Measurements from ENCODE around the gene SLC2A5.
"Not testable (repeated sequence)": the region's sequence is repeated elsewhere in the genome, so short reads cannot be mapped to it uniquely, and the experiment has no call there.

The SLC2A5 gene

DNA sequence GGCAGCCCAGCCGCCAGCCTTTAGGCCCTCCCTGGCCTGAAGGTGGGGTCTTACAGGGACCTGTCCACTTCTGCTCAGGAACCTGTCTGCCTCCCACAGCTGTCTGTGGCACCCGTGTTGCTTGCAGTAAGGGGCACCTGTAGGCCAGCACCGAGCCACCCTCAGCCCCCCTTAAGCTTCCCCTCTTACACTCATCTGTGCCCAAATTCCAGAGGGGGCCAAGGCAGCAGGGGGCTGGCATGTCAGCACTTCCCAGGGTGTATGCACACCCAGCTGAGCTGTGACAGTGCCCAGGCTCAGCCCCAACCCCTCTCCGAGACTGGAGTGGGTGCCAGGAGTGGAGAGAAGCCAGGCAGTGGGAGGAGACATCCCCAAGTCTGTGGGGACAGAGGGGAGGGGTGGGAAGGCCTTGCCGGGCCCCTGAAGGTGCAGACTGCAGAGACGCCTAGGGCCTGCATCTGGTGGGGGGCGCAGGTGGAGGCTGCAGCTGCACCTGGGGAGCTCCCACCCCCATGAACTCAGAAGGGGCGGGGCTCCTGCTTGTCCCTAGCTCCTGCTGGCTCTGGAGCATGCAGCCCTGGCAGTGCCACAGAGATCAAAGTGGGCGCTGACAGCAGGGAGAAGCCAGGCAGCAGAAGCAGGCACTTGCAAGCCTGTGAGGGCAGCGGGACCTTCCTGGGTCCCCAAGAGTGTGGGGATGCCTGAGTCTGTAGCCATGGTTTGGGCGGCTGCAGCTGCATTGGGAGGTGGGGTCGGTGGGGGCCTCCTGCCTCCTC lies 37.8 kb downstream of the SLC2A5 start:
- DNase-seq = no peak

DNA sequence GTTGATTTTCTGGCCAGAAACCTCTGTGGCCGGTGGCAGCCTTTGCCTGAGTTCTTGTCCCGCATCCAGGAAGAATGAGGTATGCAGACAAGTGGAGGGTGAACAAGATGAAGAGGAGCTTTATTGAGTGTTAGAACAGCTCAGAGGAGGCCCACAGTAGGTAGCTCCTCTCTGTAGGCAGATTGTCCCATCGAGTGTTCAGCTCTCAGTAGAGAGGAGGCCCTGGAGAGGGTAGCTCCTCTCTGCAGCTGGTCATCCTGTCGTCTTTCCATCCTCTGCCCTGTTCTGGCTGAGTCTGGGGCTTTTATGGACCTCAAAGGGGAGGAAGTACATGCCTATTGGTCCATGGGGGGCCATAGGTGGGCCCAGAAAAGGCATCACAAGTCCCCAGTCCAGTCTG lies 38.4 kb downstream of the SLC2A5 start:
- DNase-seq = not testable (repeated sequence)

DNA sequence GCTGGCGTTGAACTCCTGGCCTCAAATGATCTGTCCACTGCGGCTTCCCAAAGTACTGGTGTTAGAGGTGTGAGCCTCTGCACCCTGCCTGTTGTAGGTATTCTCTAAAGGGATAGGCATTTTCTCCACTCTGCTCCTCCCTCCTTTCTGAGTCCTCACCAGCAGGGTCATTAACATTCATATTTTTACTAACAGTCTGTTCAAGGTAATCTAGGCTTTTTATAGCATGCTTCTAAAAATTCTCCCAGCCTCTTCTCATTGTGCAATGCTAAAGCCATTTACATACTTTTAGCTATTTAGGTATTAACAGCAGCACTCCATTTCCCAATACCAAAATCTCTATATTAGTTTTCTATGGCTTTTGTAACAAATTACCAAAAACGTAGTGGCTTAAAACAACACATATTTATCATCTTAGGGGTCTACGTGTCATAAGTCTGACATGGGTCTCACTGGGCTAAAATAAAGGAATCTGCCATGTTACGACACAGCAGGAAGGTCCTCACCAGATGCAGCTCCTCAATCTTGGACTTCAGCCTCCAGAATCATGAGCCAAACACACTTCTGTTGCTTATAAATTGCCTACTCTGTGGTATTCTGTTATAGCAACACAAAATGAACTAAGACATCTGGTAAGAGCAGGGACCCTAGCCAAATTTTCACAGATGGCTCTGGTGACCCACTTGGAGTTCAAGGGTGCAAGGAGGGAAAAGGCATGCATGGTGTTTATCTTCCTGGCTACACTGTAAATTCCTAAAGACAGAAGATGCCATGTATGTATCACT lies 40.3 kb downstream of the SLC2A5 start:
- no peak for DNase-seq

DNA sequence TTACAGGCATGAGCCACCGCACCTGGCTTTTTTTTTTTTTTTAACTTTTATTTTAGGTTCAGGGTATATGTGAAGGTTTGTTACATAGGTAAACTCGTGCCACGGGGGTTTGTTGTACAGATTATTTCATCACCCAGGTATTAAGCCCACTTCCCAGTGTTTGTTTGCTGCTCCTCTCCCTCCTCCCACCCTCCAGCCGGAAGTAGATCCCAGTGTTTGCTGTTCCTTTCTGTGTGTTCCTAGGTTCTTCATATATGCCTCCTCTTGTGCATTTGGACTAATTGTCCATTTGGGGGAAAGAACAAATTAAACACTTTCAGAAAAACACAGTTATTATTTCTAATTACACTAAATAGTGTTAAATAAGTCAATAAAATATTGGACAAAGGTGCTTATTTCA lies 42.1 kb downstream of the SLC2A5 start:
- DNase-seq = no peak

DNA sequence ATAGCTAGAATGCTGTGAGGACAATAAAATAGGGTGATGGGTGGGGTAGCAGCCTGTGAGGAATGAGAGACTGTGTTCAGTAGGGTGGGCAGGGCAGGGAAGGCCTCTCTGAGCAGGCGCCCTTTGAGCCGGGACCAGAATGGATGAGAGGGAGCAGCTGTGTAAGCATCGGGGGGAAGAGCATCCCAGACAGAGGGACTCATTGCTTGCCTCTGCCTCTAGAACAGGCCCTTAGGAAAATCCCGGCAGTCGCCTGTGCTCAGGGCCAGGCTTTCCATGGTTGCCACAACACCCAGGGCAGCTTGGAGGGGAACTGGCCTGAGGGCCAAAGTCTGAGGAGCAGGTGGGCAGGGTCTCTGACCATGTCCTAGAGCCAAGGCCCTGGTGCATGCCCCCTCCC lies 44.0 kb downstream of the SLC2A5 start:
- DNase-seq = no peak

DNA sequence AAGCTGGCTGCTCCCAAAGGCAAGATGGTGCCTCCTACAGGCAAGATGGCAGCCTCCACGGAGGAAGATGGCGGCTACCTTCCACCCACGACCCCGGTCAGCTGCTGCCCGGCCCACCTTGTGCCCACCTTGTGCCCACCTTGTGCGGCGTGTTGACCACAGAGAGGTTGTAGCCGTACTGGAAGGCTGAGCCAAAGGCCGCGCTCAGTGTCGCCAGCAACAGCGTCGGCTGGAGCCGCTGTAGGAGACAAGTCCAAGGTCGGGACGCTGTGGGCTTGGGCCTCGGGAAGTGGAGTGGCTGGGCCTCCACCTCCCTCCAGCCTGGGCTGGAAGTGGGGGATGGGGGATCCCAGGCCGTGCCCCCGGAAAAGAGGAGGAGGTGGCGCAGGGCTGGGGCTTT lies 44.6 kb downstream of the SLC2A5 start:
- DNase-seq = no peak

DNA sequence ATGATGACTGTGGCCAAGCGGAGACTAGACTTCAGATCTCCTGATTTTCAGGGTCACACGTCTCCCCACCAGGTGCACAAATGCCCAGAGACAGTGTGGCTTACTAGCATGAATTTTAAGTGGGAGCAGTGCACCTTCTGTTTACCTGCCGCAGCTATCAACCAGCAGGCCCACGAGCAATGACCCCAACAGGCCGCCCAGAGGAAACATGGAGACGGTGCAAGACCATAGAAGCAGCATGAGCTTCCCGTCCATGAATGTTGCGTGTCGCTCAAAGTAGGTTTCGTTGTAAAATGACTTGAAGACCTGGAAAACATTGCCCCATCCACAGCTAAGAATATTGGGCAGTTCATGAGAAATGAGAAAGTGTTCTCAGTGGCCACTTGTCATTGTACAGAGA lies 46.7 kb downstream of the SLC2A5 start:
- no peak for DNase-seq

DNA sequence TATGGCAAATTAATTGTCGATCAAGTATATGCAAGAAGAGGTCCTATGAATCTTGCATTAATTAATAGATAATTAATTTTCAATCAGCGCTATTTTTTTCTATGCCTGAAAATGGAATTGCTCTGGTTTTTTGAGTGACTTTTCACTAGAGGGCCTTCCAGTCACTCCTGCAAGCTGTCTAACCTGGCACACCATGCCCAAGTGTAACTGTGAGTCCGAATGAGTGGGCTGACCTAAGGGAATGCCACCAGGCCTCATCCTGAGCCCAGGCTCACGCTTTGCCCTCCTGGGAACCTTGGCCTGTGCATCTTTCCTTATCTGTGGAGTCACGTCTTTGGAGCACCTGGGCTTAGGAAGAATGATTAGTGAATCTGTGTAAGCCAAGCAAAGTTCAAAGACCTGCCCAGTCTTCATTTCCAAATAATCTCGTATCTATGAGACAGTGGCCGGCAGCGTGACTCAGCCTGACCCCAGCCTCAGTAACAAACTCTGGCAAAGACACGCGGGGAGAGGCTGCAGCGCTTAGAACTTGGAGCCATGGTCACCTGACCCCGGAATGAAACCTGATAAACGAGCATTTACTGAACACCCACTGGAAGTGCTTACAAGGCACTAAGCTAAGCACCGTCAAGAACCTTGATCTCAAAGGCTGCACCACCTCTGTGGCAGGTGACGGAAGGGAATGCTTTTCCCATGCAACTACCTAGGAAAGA lies 47.3 kb downstream of the SLC2A5 start:
- DNase-seq = not testable (repeated sequence)

DNA sequence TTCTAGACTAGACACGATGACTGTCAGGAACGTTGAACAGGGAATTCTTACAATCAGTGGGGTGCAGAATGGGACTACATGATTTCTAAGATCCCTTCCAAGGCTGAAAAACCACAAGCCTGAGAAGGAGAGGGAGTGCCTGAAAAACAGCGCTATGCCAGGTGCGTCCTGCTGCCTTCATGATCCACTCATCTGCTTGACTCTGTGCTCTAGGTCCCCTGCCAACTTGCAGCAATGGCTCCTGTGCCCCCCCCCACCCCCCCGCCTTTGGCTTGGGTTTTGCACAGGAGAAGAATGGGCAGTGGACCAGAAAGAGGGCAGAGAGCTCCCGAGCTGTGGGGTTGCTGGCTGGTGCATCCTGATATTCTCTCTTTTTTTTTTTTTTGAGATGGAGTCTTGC lies 49.1 kb downstream of the SLC2A5 start:
- DNase-seq = no peak

DNA sequence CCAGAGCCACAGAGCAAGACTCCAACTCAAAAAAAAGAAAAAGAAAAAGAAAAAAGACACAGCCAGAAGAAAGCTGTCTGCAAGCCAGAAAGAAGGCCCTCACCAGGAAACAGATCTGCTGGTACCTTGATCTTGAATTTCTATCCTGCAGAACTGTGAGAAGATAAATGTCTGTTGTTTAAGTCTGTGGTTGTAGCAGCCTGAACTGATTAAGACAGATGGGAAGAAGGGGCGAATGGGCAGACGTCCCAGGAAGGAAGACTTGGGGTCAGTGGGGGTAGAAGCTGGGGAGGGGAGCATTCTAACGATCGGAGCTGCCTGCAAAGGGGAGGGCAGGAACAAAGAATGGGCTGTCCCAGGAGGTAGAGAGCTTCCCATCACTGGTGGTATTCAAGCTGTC lies 49.5 kb downstream of the SLC2A5 start:
- no peak for DNase-seq

DNA sequence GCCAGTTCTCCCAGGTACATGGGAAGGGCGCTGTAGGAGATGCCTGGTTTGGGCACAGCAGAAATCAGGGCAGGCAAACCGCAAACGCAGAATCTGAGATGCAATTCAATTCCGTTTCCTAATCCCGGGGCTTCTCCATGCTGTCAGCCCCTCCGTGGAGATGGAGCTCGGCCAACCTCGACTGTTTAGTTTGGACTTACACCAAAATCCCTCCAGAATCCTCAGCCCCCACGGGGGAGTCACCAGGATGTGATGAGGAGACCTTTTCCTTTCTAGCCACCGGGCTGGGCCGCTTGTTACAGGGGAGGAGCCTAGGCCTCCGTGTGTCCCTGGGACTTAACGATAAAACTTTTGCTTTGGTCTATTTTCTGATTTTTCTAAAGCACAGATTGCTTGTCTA lies 51.1 kb downstream of the SLC2A5 start:
- no peak for DNase-seq

DNA sequence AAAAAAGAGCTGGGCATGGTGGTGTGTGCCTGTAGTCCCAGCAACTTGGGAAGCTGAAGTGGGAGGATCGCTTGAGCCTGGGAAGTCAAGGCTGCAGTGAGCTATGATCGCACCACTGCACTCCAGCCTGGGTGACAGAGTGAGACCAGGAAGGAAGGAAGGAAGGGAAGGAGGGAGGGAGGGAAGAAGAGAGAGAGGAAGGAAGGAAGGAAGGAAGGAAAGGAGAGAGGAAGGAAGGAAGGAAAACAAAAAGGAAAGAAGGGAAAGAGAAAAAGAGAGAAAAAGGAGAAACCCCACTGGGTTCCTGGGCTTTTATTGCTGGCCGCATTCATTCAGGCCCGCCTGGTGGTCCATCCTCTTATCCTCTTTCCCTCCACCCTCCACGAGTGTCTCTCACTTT lies 53.0 kb downstream of the SLC2A5 start:
- DNase-seq = no peak

DNA sequence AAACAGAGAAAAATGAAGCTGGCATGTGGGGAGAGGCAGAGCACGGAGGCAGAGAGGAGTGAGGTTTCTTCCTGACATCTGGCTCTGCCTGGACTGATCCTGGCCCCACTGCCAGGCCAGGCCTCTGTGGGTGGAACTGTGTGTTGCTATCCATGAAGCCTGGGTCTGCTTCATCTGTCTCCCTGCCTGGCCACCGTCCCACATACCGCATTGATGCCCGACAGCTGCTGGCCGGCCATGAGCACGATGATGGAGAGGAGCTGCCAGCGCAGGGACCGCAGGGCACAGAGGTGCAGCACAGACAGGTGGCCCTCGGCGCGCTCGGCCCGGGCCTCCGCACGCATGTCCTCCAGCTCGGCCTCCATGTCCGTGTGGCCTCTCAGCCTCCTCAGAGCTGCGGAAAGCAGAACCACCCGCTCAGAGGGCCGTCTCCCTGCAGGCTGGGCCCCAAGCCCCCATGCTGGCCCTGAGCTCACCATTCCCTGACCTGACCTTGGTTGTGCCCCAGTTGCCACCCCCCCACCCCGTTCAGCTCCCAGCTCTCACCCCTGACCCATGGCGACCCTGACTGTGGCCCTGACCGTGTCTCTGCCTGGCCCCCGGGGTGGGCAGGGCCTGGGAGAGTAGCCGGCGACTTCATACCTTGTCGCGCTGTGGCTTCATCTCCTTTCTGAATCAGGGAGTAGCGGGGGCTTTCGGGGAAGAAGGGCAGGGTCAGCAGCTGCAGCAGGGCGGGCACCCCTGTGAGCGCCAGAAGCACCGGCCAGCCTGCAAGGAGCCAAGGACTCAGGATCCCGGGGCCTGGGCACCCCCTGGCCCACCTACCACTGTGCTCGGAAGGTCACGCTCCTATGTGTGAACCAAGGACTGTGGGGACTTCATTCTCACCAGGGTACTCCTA lies 54.7 kb downstream of the SLC2A5 start:
- DNase-seq = no peak

DNA sequence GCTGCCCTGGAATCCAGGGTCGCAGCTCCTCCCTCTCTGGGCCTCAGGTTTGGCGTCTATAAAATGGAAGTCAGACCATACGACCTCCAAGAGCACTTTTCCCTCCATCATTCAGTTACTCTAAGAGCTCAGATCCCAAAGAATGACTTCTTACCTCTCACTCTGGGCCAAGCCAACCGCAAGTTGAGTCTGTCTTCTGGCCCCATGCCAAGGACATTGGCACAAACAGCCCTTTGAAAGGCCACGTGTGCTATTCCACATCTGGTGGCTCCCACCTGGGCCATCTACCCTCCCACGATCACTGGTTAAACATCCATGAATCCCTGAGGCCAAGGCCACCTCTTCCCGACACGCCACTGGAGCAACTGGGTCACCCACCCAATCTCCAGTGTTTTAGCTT lies 55.6 kb downstream of the SLC2A5 start:
- no peak for DNase-seq

DNA sequence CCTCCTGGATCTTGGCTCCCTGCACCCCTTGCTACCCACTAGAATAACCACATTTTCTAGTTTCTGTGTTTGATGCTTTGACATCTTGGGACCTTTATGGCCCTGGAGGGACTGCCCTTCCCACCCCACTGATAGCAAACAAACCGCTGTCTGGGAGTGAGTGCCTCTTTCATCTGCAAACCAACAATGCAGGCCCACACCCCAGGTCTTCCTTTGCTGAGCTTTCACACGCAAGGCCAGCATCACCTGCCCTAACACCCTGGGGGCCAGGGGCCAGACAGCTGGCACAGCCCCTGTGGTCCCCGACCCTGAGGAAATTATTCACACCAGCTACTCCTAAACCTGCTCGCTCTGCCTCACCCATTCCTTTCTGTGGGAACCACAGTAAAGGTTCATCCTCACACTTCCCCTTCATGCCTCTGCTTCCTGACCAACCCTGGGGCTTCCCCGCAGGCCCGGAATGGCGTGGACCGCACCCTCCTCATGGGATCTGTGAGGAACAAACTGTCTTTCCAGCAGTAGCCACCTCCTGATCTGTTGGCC lies 58.6 kb downstream of the SLC2A5 start:
- no peak for DNase-seq

DNA sequence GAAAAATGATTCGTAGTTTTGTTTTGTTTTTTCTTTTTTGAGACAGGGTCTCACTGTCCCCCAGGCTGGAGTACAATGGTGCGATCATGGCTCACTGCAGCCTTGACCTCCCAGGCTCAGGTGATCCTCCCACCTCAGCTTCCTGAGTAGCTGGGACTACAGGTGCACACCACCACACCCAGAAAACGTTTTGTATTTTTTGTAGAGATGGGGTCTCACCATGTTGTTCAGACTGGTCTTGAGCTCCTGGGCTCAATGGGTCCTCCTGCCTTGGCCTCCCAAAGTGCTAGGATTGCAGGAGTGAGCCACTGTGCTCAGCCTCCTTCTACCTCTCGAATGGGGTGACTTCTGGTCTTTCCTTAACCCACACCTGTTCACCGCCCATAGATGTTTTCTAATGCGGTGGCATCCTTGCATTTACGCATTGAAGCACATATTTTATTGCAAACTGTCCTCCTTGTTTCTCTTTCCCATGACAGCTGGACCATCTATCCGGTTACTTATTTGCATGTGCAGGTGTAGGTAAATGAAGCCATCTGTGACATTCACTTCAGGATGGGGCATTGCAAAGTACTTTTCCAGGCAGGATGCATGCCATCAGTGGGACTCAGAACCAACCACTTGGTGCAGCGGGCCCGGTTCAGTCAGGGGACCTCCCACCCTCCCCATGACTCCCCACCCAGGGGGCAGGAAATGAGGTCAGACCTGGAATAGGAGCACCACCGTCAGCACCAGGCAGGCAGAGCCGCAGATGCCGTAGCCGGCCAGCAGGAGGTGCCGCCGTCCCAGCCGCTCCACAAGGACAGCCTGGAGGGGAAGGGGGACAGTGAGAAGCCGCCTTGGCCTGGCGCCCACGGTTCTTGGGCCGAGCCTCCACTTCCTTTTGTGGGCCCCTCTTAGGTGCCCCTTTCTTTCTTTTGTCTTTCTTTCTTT lies 59.7 kb downstream of the SLC2A5 start:
- DNase-seq = peak; percentile 26

DNA sequence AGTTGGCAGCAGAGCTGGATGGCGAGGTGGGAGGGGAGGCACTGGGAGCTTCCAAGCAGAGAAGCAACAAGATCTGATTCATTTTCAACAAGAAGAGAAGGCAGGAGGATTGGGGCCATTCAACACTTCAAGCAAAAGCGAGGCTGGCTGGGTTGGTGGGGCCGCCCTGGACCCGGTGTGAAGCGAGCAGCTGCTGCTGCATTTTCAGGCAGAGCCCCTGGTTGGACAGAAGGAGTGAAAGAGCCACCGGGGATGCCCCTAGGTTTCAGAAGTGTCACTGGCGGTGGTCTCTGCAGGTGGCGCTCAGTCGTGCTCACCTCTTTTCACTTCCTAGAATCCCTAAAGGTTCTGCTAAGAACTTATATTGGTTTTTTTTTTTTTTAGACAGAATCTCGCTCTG lies 61.2 kb downstream of the SLC2A5 start:
- no peak for DNase-seq

DNA sequence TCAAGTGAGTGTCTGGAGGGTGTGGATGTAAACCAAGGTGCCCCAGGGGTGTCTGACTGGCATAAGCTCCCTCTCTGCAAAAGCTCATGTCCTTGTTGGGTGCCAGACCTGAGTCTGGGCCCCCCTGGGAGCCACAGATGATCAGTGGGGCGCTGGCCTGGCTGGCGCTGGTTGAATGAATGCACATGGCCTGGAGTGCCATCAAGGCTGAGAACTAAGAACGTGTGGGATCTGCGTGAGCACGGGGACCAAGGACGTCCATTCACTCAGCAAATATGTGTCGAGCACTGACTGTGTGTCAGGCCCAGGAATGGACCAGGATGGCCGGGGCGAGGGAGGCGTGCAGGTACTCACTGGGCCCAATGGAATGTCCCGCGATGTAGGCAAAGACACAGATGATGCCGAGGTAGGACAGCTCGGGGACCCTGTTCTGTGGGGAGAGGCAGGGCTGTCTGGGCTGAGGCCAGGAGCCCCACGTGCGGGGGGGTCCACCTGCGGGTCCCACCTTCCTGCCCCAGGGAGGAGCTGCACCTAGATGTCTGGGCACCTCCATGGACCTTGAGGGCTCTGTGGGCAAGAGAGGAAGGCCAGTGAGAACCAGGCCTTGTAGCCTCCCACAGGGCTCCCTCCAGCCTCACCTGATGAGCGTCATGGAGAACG lies 62.3 kb downstream of the SLC2A5 start:
- DNase-seq = no peak

DNA sequence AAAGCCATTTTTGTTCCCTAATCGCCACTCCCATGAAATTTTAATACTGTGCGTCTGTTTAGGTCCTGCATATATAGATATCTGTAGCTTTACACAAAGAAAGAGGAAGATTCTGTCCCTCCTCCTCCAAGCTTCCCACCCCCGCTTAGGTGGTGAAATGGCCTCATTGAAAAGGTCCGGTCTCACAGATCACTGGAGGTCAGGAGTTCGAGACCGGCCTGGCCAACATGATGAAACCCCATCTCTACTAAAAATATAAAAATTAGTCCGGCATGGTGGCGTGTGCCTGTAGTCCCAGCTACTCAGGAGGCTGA lies 64.1 kb downstream of the SLC2A5 start:
- DNase-seq = no peak

DNA sequence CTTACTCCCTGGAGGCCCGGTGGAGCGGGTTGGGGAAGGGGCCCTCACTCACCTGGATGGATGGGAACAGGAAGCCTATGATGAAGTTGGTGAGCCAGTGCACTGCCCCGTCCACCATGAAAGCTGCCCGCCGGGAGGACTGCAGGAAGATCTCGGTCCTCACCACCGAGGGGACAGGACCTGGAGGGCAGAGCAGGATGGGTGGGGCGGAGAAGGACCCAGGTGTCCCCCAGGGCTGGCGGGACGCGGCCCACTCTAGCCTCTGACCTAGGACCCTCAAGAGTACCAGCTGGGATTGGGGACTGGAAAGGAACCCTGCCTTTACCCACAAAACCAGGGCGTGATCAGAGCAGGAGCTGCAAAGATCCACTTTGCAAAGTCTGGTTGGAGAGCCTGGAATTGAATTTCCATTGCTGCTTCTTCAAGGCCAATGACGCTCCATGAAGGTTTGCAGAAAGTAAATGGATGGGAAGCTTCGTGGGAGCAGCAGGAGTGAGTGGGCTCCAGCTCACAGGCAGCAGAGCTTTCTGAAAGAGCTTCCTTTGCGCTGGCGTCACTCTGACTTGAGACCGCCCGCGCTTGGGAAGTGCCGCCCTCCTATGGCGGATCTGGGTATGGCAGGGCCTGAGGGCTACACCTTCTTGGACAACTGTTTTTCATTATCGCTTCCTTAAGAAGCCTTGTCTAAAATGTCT lies 64.6 kb downstream of the SLC2A5 start:
- DNase-seq = peak; percentile 88

Measured in activated CD4-positive, alpha-beta T cell treated with anti-CD3 and anti-CD28 coated beads, Interleukin-2, Interleukin-6, amounts not matched to agents 100 ng/mL and 50 ng/mL, durations not matched to agents 16 hours and 8 hours (primary cell).